ENCODE results near the gene NLK. TPM values are rescaled to one million over a fixed set of nuclear protein-coding genes. Genes with fewer than 3 reads are reported as not detected.
"Not testable (repeated sequence)": the region's sequence is repeated elsewhere in the genome, so short reads cannot be mapped to it uniquely, and the experiment has no call there.

NLK gene
- total RNA-seq, 2 experiments from 2014 or later: 13.3 to 15.7 TPM

- ChIA-PET POLR2A (no interaction called here), CTCF (interaction anchor here (1.1 kb wide), 1 partner anchor 11 kb away, joined by 6 read pairs; no protein-coding TSS in a partner anchor)
- peaks cover 20% of the 10 kb centered on the region for H3K4me1 Mint-ChIP-seq
- no peaks in the 10 kb centered on the region for H3K27me3 Mint-ChIP-seq
- H3K4me3 Mint-ChIP-seq: no peak overlapping the region
- no peaks in the 10 kb centered on the region for H3K9me3 Mint-ChIP-seq
- no peak for DNase-seq
- no peak overlapping the region for H3K27ac Mint-ChIP-seq
- no peaks in the 10 kb centered on the region for H3K36me3 Mint-ChIP-seq (ENCODE audit: low read depth)
Observed at GRCh38 chr17:28057731-28058246, 15.3 kb downstream of the NLK start.

DNA sequence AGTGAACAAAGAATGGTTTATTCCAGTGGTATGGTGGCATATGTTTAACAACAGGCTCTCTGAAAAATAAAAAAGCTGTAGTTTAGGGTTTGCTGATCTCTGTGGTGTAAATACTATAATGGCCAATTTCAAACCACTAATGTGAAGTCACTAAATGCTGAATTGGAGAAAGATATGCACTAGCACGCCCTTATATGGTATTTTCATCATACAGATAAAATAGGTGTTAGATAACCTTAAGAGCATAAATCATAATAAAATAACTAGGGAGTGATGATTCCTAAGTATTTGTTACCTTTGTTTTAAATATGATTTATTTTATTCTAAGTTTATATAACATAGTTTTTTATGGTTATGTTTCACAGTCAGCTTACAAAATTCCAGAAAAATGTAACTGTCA is 17.2 kb downstream of the NLK start:
- CTCF ChIA-PET: no interaction called here

GRCh38 chr17:28065706-28066105 is 23.2 kb downstream of the NLK start:
- CTCF ChIA-PET: interaction anchor here (0.6 to 1.0 kb wide), 2 partner anchors 11 to 66 kb away, joined by 3 read pairs; no protein-coding TSS in a partner anchor
- no peak overlapping the region for H3K27ac Mint-ChIP-seq
- no peaks in the 10 kb centered on the region for H3K27me3 Mint-ChIP-seq
- POLR2A ChIA-PET: no interaction called here
- peaks cover 8% of the 10 kb centered on the region for H3K36me3 Mint-ChIP-seq (ENCODE audit: low read depth)
- H3K4me1 Mint-ChIP-seq: peaks cover 15% of the 10 kb centered on the region
- no peak for DNase-seq
- H3K9me3 Mint-ChIP-seq: no peaks in the 10 kb centered on the region
- H3K4me3 Mint-ChIP-seq: no peak overlapping the region

More for the DNA sequence above, 17.2 kb downstream of the NLK start:
- Mint-ChIP-seq H3K27ac (no peak overlapping the region), H3K9me3 (no peaks in the 10 kb centered on the region), H3K4me3 (no peak overlapping the region), H3K27me3 (no peaks in the 10 kb centered on the region), H3K4me1 (peaks cover 22% of the 10 kb centered on the region), H3K36me3 (ENCODE audit: low read depth) (peaks cover 2% of the 10 kb centered on the region)
- no peak for DNase-seq
- POLR2A ChIA-PET: no interaction called here

DNA sequence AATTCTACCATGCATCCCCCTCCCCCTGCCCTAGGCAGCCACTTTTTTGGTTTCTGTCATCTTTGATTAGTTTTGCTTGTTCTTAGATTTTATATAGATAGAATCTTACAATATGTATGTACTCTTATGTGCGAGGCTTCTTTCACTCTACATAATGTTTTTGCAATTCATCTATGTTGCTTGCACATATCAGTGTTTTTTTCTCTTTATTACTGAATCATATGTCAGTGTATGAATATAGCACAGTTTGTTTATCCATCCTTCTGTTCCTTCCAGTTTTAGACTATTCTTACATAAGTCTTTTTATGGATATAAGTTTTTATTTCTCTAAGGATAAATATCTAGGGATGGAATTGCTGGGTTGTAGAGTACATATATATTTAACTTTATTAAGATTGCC is 26.6 kb downstream of the NLK start:
- H3K27ac Mint-ChIP-seq: no peak overlapping the region
- H3K4me1 Mint-ChIP-seq: peaks cover 39% of the 10 kb centered on the region
- no peak for DNase-seq
- H3K4me3 Mint-ChIP-seq: no peak overlapping the region
- H3K36me3 Mint-ChIP-seq (ENCODE audit: low read depth): peaks cover 20% of the 10 kb centered on the region
- ChIA-PET POLR2A (no interaction called here), CTCF (no interaction called here)
- H3K9me3 Mint-ChIP-seq: peaks cover 11% of the 10 kb centered on the region
- no peaks in the 10 kb centered on the region for H3K27me3 Mint-ChIP-seq

DNA sequence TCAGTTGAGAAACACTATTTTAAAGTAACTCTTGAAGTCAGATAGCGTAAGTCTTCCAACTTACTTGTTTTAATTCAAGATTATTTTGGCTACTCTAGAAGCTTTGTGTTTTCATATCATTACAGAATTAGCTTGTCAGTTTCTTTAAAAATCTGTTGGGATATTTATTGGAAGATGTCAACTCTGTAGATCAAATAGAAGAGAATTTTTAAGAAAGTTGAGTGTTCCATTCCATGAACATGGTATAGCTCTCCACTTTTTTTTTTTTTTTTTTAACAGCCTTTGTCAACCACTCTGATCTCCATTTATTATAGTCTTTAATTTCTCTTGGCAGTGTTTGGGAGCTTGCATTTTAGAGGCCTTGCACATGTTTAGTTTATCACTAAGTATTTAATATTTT is 28.7 kb downstream of the NLK start:
- no peak overlapping the region for H3K4me3 Mint-ChIP-seq
- peaks cover 17% of the 10 kb centered on the region for H3K36me3 Mint-ChIP-seq (ENCODE audit: low read depth)
- no peak overlapping the region for H3K27ac Mint-ChIP-seq
- H3K27me3 Mint-ChIP-seq: no peaks in the 10 kb centered on the region
- ChIA-PET CTCF (interaction anchor here (0.7 to 1.0 kb wide), 2 partner anchors 9 to 10 kb away, joined by 4 read pairs; no protein-coding TSS in a partner anchor), POLR2A (no interaction called here)
- DNase-seq: no peak
- peaks cover 36% of the 10 kb centered on the region for H3K4me1 Mint-ChIP-seq
- H3K9me3 Mint-ChIP-seq: peaks cover 11% of the 10 kb centered on the region

- CTCF ChIA-PET: no interaction called here
- peak overlapping the region; percentile 83 for H3K27ac Mint-ChIP-seq
- no peak for DNase-seq
- H3K27me3 Mint-ChIP-seq: no peaks in the 10 kb centered on the region
- POLR2A ChIA-PET: no interaction called here
- peak overlapping the region; percentile 15 for H3K4me3 Mint-ChIP-seq
- peaks cover 42% of the 10 kb centered on the region for H3K4me1 Mint-ChIP-seq
- peaks cover 11% of the 10 kb centered on the region for H3K9me3 Mint-ChIP-seq
- H3K36me3 Mint-ChIP-seq (ENCODE audit: low read depth): peaks cover 21% of the 10 kb centered on the region
Observed at GRCh38 chr17:28071891-28072606, 29.6 kb downstream of the NLK start.

DNA sequence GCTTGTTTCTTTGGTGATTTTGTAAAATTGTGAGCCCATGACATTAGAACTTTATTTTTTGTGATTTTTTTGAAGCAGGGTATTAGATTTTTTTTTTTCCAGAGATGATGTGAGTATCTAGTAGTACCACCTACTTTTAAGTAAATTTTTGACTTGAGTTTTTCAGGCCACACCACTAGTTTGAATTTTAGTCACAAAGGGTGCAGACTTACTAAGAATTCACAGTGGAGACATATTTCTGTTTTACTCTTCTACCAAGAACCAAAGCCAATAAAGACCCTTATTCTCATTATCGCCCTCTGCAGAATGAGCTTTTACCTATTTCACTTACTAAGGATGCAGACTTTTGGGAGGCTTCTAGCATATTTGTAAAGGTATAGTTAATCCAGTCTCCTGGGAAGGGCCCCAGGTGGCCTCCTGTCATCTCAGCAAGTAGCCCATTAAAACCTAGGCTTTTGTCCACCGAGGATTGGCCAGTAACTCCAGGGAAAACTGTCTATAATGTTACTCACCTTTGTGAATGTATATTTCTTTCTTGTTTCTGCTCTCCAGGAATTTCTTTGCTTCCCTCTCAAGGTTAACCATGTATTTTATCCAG is 30.6 kb downstream of the NLK start:
- POLR2A ChIA-PET: no interaction called here
- H3K4me3 Mint-ChIP-seq: no peak overlapping the region

DNA sequence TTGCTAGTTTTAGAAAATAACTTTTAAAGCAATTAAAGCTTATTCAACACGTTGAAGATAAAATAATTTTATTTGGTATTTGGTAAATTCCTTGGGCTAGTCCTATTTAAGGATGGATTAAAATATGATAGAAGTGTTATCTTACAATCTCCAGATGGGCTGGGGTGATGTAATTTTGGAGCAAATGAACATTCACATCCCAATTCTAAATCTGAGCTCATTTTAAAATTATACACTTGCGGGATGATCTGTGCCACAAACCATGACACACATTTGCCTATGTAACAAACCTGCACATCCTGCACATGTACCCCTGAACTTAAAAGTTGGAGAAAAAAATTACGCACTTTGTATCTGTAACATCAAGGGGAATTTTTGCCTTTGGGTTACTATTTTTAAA is 31.5 kb downstream of the NLK start:
- H3K4me1 Mint-ChIP-seq: peaks cover 50% of the 10 kb centered on the region
- ChIA-PET POLR2A (no interaction called here), CTCF (no interaction called here)
- no peaks in the 10 kb centered on the region for H3K27me3 Mint-ChIP-seq
- peaks cover 20% of the 10 kb centered on the region for H3K36me3 Mint-ChIP-seq (ENCODE audit: low read depth)
- H3K27ac Mint-ChIP-seq: no peak overlapping the region
- H3K9me3 Mint-ChIP-seq: peaks cover 11% of the 10 kb centered on the region
- H3K4me3 Mint-ChIP-seq: no peak overlapping the region
- no peak for DNase-seq

More for the DNA sequence above, 30.6 kb downstream of the NLK start:
- DNase-seq: no peak
- Mint-ChIP-seq H3K27ac (no peak overlapping the region), H3K27me3 (no peaks in the 10 kb centered on the region), H3K36me3 (ENCODE audit: low read depth) (peaks cover 21% of the 10 kb centered on the region), H3K9me3 (peaks cover 11% of the 10 kb centered on the region), H3K4me1 (peaks cover 42% of the 10 kb centered on the region)
- CTCF ChIA-PET: interaction anchor here (1.0 kb wide), 1 partner anchor 18 kb away, joined by 11 read pairs; no protein-coding TSS in a partner anchor

GRCh38 chr17:28076144-28076543 is 33.7 kb downstream of the NLK start:
- CTCF ChIA-PET: interaction anchor here (1.2 to 1.8 kb wide), 2 partner anchors 15 to 20 kb away, joined by 3 to 6 read pairs; no protein-coding TSS in a partner anchor
- DNase-seq: peak; percentile 12
- POLR2A ChIA-PET: no interaction called here
- H3K4me3 Mint-ChIP-seq: no peak overlapping the region
- no peaks in the 10 kb centered on the region for H3K27me3 Mint-ChIP-seq
- H3K36me3 Mint-ChIP-seq (ENCODE audit: low read depth): peaks cover 19% of the 10 kb centered on the region
- H3K4me1 Mint-ChIP-seq: peaks cover 59% of the 10 kb centered on the region
- peaks cover 11% of the 10 kb centered on the region for H3K9me3 Mint-ChIP-seq
- H3K27ac Mint-ChIP-seq: no peak overlapping the region

- H3K36me3 Mint-ChIP-seq (ENCODE audit: low read depth): peaks cover 12% of the 10 kb centered on the region
- DNase-seq, H3K4me3 Mint-ChIP-seq, H3K27me3 Mint-ChIP-seq, H3K9me3 Mint-ChIP-seq, H3K27ac Mint-ChIP-seq, POLR2A ChIA-PET, CTCF ChIA-PET: not testable (repeated sequence)
- peaks cover 49% of the 10 kb centered on the region for H3K4me1 Mint-ChIP-seq
Observed at GRCh38 chr17:28077140-28077539, 34.7 kb downstream of the NLK start.

GRCh38 chr17:28078341-28079229 is 36.1 kb downstream of the NLK start:
- ChIA-PET POLR2A (no interaction called here), CTCF (interaction anchor here (0.5 to 1.1 kb wide), 2 partner anchors 151 to 290 kb away, joined by 3 to 5 read pairs; no protein-coding TSS in a partner anchor)
- peaks cover 10% of the 10 kb centered on the region for H3K36me3 Mint-ChIP-seq (ENCODE audit: low read depth)
- peaks cover 37% of the 10 kb centered on the region for H3K4me1 Mint-ChIP-seq
- no peak overlapping the region for H3K27ac Mint-ChIP-seq
- no peaks in the 10 kb centered on the region for H3K27me3 Mint-ChIP-seq
- no peak overlapping the region for H3K4me3 Mint-ChIP-seq
- peaks cover 3% of the 10 kb centered on the region for H3K9me3 Mint-ChIP-seq
- no peak for DNase-seq

- DNase-seq: no peak
- CTCF ChIA-PET: interaction anchor here (1.3 to 1.5 kb wide), 2 partner anchors 21 to 31 kb away, joined by 3 read pairs; no protein-coding TSS in a partner anchor
- POLR2A ChIA-PET: no interaction called here
- no peaks in the 10 kb centered on the region for H3K27me3 Mint-ChIP-seq
- peaks cover 10% of the 10 kb centered on the region for H3K36me3 Mint-ChIP-seq (ENCODE audit: low read depth)
- H3K4me3 Mint-ChIP-seq: no peak overlapping the region
- H3K27ac Mint-ChIP-seq: no peak overlapping the region
- H3K4me1 Mint-ChIP-seq: peaks cover 24% of the 10 kb centered on the region
- H3K9me3 Mint-ChIP-seq: peaks cover 3% of the 10 kb centered on the region
Observed at GRCh38 chr17:28081467-28081866, 39.0 kb downstream of the NLK start.
